ENCODE data around the gene CD3E.

The CD3E gene

GRCh38 chr11:118274186-118274585, 30.3 kb upstream of the CD3E start:
- Histone ChIP-seq H3K27ac (ENCODE audit: low read depth, low read length) (no peak overlapping the region), H3K27me3 (ENCODE audit: control insufficient read depth, insufficient read depth, low read length) (peaks cover 6% of the 10 kb centered on the region), H3K36me3 (ENCODE audit: control insufficient read depth, insufficient read depth, low read length) (no peaks in the 10 kb centered on the region), H3K4me1 (ENCODE audit: control insufficient read depth, insufficient read depth, low read length) (peaks cover 4% of the 10 kb centered on the region; the same call in 1 of the 2 replicates), H3K9me3 (ENCODE audit: control insufficient read depth, insufficient read depth, low read depth, low read length) (no peaks in the 10 kb centered on the region), H3K9ac (ENCODE audit: low read length) (no peak overlapping the region), H3K4me3 (ENCODE audit: low read depth, low read length) (no peak overlapping the region)

- H3K36me3 ChIP-seq (ENCODE audit: control insufficient read depth, insufficient read depth, low read length): no peaks in the 10 kb centered on the region
- no peak overlapping the region for H3K27ac ChIP-seq (ENCODE audit: low read depth, low read length)
- H3K4me3 ChIP-seq (ENCODE audit: low read depth, low read length): no peak overlapping the region
- no peaks in the 10 kb centered on the region; the same call in none of the 2 replicates for H3K27me3 ChIP-seq (ENCODE audit: control insufficient read depth, insufficient read depth, low read length)
- H3K9ac ChIP-seq (ENCODE audit: low read length): no peak overlapping the region
- peaks cover 4% of the 10 kb centered on the region; the same call in 1 of the 2 replicates for H3K4me1 ChIP-seq (ENCODE audit: control insufficient read depth, insufficient read depth, low read length)
- H3K9me3 ChIP-seq (ENCODE audit: control insufficient read depth, insufficient read depth, low read depth, low read length): no peaks in the 10 kb centered on the region
Observed at GRCh38 chr11:118275176-118275575, 29.4 kb upstream of the CD3E start.

GRCh38 chr11:118276422-118276821, 28.1 kb upstream of the CD3E start:
- H3K9me3 ChIP-seq (ENCODE audit: control insufficient read depth, insufficient read depth, low read depth, low read length): no peaks in the 10 kb centered on the region
- H3K4me1 ChIP-seq (ENCODE audit: control insufficient read depth, insufficient read depth, low read length): peaks cover 4% of the 10 kb centered on the region; the same call in 1 of the 2 replicates
- no peak overlapping the region for H3K4me3 ChIP-seq (ENCODE audit: low read depth, low read length)
- H3K27me3 ChIP-seq (ENCODE audit: control insufficient read depth, insufficient read depth, low read length): no peaks in the 10 kb centered on the region; the same call in none of the 2 replicates
- H3K9ac ChIP-seq (ENCODE audit: low read length): no peak overlapping the region
- no peak overlapping the region for H3K27ac ChIP-seq (ENCODE audit: low read depth, low read length)
- H3K36me3 ChIP-seq (ENCODE audit: control insufficient read depth, insufficient read depth, low read length): no peaks in the 10 kb centered on the region

GRCh38 chr11:118277312-118277711, 27.2 kb upstream of the CD3E start:
- H3K27me3 ChIP-seq (ENCODE audit: control insufficient read depth, insufficient read depth, low read length): no peaks in the 10 kb centered on the region; the same call in none of the 2 replicates
- H3K4me1 ChIP-seq (ENCODE audit: control insufficient read depth, insufficient read depth, low read length): peaks cover 4% of the 10 kb centered on the region; the same call in 1 of the 2 replicates
- no peak overlapping the region for H3K4me3 ChIP-seq (ENCODE audit: low read depth, low read length)
- no peak overlapping the region for H3K27ac ChIP-seq (ENCODE audit: low read depth, low read length)
- no peaks in the 10 kb centered on the region for H3K9me3 ChIP-seq (ENCODE audit: control insufficient read depth, insufficient read depth, low read depth, low read length)
- H3K9ac ChIP-seq (ENCODE audit: low read length): no peak overlapping the region
- no peaks in the 10 kb centered on the region for H3K36me3 ChIP-seq (ENCODE audit: control insufficient read depth, insufficient read depth, low read length)

- no peak overlapping the region for H3K27ac ChIP-seq (ENCODE audit: low read depth, low read length)
- no peaks in the 10 kb centered on the region for H3K36me3 ChIP-seq (ENCODE audit: control insufficient read depth, insufficient read depth, low read length)
- H3K27me3 ChIP-seq (ENCODE audit: control insufficient read depth, insufficient read depth, low read length): no peaks in the 10 kb centered on the region
- no peak overlapping the region for H3K9ac ChIP-seq (ENCODE audit: low read length)
- H3K4me3 ChIP-seq (ENCODE audit: low read depth, low read length): no peak overlapping the region
- H3K9me3 ChIP-seq (ENCODE audit: control insufficient read depth, insufficient read depth, low read depth, low read length): no peaks in the 10 kb centered on the region
- H3K4me1 ChIP-seq (ENCODE audit: control insufficient read depth, insufficient read depth, low read length): peaks cover 4% of the 10 kb centered on the region; the same call in 1 of the 2 replicates
Observed at GRCh38 chr11:118281284-118281683, 23.2 kb upstream of the CD3E start.

GRCh38 chr11:118282606-118283005, 21.9 kb upstream of the CD3E start:
- H3K27me3 ChIP-seq (ENCODE audit: control insufficient read depth, insufficient read depth, low read length): no peaks in the 10 kb centered on the region
- H3K4me3 ChIP-seq (ENCODE audit: low read depth, low read length): no peak overlapping the region
- H3K36me3 ChIP-seq (ENCODE audit: control insufficient read depth, insufficient read depth, low read length): no peaks in the 10 kb centered on the region
- H3K9me3 ChIP-seq (ENCODE audit: control insufficient read depth, insufficient read depth, low read depth, low read length): no peaks in the 10 kb centered on the region
- H3K9ac ChIP-seq (ENCODE audit: low read length): no peak overlapping the region
- no peak overlapping the region for H3K27ac ChIP-seq (ENCODE audit: low read depth, low read length)
- no peaks in the 10 kb centered on the region for H3K4me1 ChIP-seq (ENCODE audit: control insufficient read depth, insufficient read depth, low read length)

GRCh38 chr11:118283037-118283636, 21.4 kb upstream of the CD3E start:
- H3K27me3 ChIP-seq (ENCODE audit: control insufficient read depth, insufficient read depth, low read length): no peaks in the 10 kb centered on the region
- no peak overlapping the region for H3K27ac ChIP-seq (ENCODE audit: low read depth, low read length)
- H3K9ac ChIP-seq (ENCODE audit: low read length): no peak overlapping the region
- H3K36me3 ChIP-seq (ENCODE audit: control insufficient read depth, insufficient read depth, low read length): no peaks in the 10 kb centered on the region
- H3K4me3 ChIP-seq (ENCODE audit: low read depth, low read length): no peak overlapping the region
- H3K9me3 ChIP-seq (ENCODE audit: control insufficient read depth, insufficient read depth, low read depth, low read length): no peaks in the 10 kb centered on the region
- H3K4me1 ChIP-seq (ENCODE audit: control insufficient read depth, insufficient read depth, low read length): no peaks in the 10 kb centered on the region

- Histone ChIP-seq H3K36me3 (ENCODE audit: control insufficient read depth, insufficient read depth, low read length) (no peaks in the 10 kb centered on the region), H3K4me1 (ENCODE audit: control insufficient read depth, insufficient read depth, low read length) (no peaks in the 10 kb centered on the region), H3K27ac (ENCODE audit: low read depth, low read length) (no peak overlapping the region), H3K4me3 (ENCODE audit: low read depth, low read length) (no peak overlapping the region), H3K27me3 (ENCODE audit: control insufficient read depth, insufficient read depth, low read length) (no peaks in the 10 kb centered on the region), H3K9ac (ENCODE audit: low read length) (no peak overlapping the region), H3K9me3 (ENCODE audit: control insufficient read depth, insufficient read depth, low read depth, low read length) (no peaks in the 10 kb centered on the region)
Observed at GRCh38 chr11:118283756-118284350, 20.7 kb upstream of the CD3E start.

GRCh38 chr11:118286545-118286944, 18.0 kb upstream of the CD3E start:
- Histone ChIP-seq H3K4me1 (ENCODE audit: control insufficient read depth, insufficient read depth, low read length) (no peaks in the 10 kb centered on the region), H3K9me3 (ENCODE audit: control insufficient read depth, insufficient read depth, low read depth, low read length) (no peaks in the 10 kb centered on the region), H3K9ac (ENCODE audit: low read length) (no peak overlapping the region), H3K27ac (ENCODE audit: low read depth, low read length) (no peak overlapping the region), H3K27me3 (ENCODE audit: control insufficient read depth, insufficient read depth, low read length) (no peaks in the 10 kb centered on the region), H3K36me3 (ENCODE audit: control insufficient read depth, insufficient read depth, low read length) (no peaks in the 10 kb centered on the region), H3K4me3 (ENCODE audit: low read depth, low read length) (no peak overlapping the region)

GRCh38 chr11:118287006-118287405, 17.5 kb upstream of the CD3E start:
- H3K9me3 ChIP-seq (ENCODE audit: control insufficient read depth, insufficient read depth, low read depth, low read length): no peaks in the 10 kb centered on the region
- H3K27me3 ChIP-seq (ENCODE audit: control insufficient read depth, insufficient read depth, low read length): no peaks in the 10 kb centered on the region
- H3K4me3 ChIP-seq (ENCODE audit: low read depth, low read length): no peak overlapping the region
- H3K27ac ChIP-seq (ENCODE audit: low read depth, low read length): no peak overlapping the region
- H3K9ac ChIP-seq (ENCODE audit: low read length): no peak overlapping the region
- no peaks in the 10 kb centered on the region for H3K4me1 ChIP-seq (ENCODE audit: control insufficient read depth, insufficient read depth, low read length)
- no peaks in the 10 kb centered on the region for H3K36me3 ChIP-seq (ENCODE audit: control insufficient read depth, insufficient read depth, low read length)

GRCh38 chr11:118289401-118289800, 15.1 kb upstream of the CD3E start:
- Histone ChIP-seq H3K9me3 (ENCODE audit: control insufficient read depth, insufficient read depth, low read depth, low read length) (no peaks in the 10 kb centered on the region), H3K4me3 (ENCODE audit: low read depth, low read length) (no peak overlapping the region), H3K27ac (ENCODE audit: low read depth, low read length) (no peak overlapping the region), H3K9ac (ENCODE audit: low read length) (no peak overlapping the region), H3K36me3 (ENCODE audit: control insufficient read depth, insufficient read depth, low read length) (no peaks in the 10 kb centered on the region), H3K27me3 (ENCODE audit: control insufficient read depth, insufficient read depth, low read length) (no peaks in the 10 kb centered on the region), H3K4me1 (ENCODE audit: control insufficient read depth, insufficient read depth, low read length) (no peaks in the 10 kb centered on the region)

Data from HUES6 (cell line).